Measurements from ENCODE around the gene NUP85. TPM values are rescaled to one million over a fixed set of nuclear protein-coding genes. Genes with fewer than 3 reads are reported as not detected.
"Not testable (repeated sequence)": the region's sequence is repeated elsewhere in the genome, so short reads cannot be mapped to it uniquely, and the experiment has no call there.

NUP85 gene
- total RNA-seq, 2 experiments from 2014 or later: 129 to 219 TPM

DNA sequence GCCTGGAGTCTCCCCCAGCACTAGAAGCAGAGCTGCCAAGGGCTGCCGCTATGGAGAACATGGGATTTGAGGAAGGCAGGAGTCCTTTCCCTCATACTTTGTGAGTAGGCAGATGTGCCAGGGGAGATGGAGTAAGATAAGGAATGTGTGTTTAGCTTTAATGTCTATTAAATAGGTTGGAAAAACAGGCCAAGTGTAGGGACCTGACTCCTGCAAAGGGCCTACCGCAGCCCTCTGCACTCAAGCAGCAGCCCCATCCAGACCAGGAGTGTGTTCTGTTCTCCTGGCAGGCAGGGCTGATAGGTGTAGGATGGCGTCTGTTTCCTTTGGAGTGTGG lies 67.3 kb downstream of the NUP85 start:
- intact Hi-C loops (cut with micrococcal nuclease; ENCODE audit: unreplicated experiment): loop anchor here (10.0 kb wide), 1 partner anchor 512 kb away; the partner anchor contains the start of gene UNK

DNA sequence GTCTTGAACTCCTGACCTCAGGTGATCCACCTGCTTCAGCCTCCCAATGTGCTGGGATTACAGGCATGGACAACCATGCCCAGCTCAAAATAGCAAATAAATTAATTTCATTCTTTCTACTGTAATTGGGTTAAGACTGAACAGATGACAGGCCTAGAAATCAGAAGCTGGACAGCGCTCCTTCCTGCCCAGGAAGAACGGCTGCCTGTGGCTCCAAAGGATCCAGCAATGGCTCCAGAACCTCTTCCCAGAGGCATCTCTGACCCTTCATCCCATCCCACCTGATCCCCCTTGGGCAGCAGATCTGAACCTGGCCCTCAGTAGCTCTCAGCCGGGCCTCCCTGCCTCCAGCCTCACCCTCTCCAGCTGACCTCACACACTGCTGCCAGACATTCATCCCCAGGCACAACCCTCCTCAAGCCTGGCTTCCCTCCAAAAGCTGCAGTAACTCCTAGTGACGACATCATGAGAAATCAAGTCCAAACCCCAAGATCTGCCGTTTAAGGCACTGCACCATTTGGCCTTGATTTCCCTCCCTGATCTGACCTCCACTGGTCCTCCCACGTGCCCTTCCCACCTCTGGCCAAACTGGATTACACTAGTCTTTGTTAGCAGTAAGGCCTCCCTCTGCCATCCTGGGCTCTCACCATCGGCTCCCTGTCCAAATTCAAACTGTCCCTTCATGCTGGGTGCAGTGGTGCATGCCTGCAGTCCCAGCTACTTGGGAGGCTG lies 68.7 kb downstream of the NUP85 start:
- H3K4me1 ChIP-seq (ENCODE audit: insufficient read depth, low read length, poor library complexity, severe bottlenecking): peaks cover 33% of the 10 kb centered on the region
- ChIA-PET POLR2A (interaction anchor here (1.1 to 2.4 kb wide), 5 partner anchors 11 to 75 kb away, joined by 3 to 7 read pairs (median 3); partner anchors contain the start of genes NUP85 and SLC25A19), CTCF (ENCODE audit: unreplicated experiment) (no interaction called here)
- H3K36me3 ChIP-seq (ENCODE audit: insufficient read depth, low read length): peaks cover 63% of the 10 kb centered on the region
- no peak overlapping the region for H3K4me3 ChIP-seq (ENCODE audit: low read depth, low read length, poor library complexity, severe bottlenecking)
- intact Hi-C loops (cut with micrococcal nuclease; ENCODE audit: unreplicated experiment): loop anchor here (10.0 kb wide), 1 partner anchor 511 kb away; the partner anchor contains the start of gene UNK
- BruUV-seq (replicated peaks): no TSS peak
- TF ChIP-seq EZH2phosphoT487 (IDR thresholded peaks at IDR 0.05; ENCODE audit: borderline replicate concordance, low read depth, low read length): no peak
- H2AFZ ChIP-seq (ENCODE audit: low read length): no peak overlapping the region
- no peaks in the 10 kb centered on the region for H4K20me1 ChIP-seq (ENCODE audit: insufficient read depth, low read length)
- no peaks in the 10 kb centered on the region for H3K9me2 ChIP-seq (ENCODE audit: insufficient read depth, low read length)
- H3K79me2 ChIP-seq (ENCODE audit: insufficient read depth, low read depth, low read length): peaks cover 23% of the 10 kb centered on the region; the same call in 1 of the 2 replicates
- H3K27ac ChIP-seq (ENCODE audit: low read depth, low read length, poor library complexity, severe bottlenecking): no peak overlapping the region
- no peaks in the 10 kb centered on the region for H3K9me3 ChIP-seq (ENCODE audit: low read length)
- H3K4me2 ChIP-seq (ENCODE audit: low read length): no peak overlapping the region
- no peak for DNase-seq (ENCODE audit: low spot score)

More for the DNA sequence above, 67.3 kb downstream of the NUP85 start:
- H4K20me1 ChIP-seq (ENCODE audit: insufficient read depth, low read length): no peaks in the 10 kb centered on the region
- no peak overlapping the region for H2AFZ ChIP-seq (ENCODE audit: low read length)
- H3K36me3 ChIP-seq (ENCODE audit: insufficient read depth, low read length): peaks cover 53% of the 10 kb centered on the region
- peaks cover 38% of the 10 kb centered on the region for H3K4me1 ChIP-seq (ENCODE audit: insufficient read depth, low read length, poor library complexity, severe bottlenecking)
- peaks cover 25% of the 10 kb centered on the region; the same call in 1 of the 2 replicates for H3K79me2 ChIP-seq (ENCODE audit: insufficient read depth, low read depth, low read length)
- DNase-seq (ENCODE audit: low spot score): peak; percentile 33
- TF ChIP-seq EZH2phosphoT487 (IDR thresholded peaks at IDR 0.05; ENCODE audit: borderline replicate concordance, low read depth, low read length): no peak
- no peak for TF ChIP-seq CTCF (conservative IDR thresholded peaks at IDR 0.05; ENCODE audit: low read length)
- no peaks in the 10 kb centered on the region for H3K9me2 ChIP-seq (ENCODE audit: insufficient read depth, low read length)
- H3K27ac ChIP-seq (ENCODE audit: low read depth, low read length, poor library complexity, severe bottlenecking): peak overlapping the region; percentile 77
- H3K9me3 ChIP-seq (ENCODE audit: low read length): no peaks in the 10 kb centered on the region
- H3K4me2 ChIP-seq (ENCODE audit: low read length): peak overlapping the region; percentile 83
- BruUV-seq (replicated peaks): no TSS peak
- ChIA-PET CTCF (ENCODE audit: unreplicated experiment) (interaction anchor here (0.6 to 1.5 kb wide), 4 partner anchors 16 to 142 kb away, joined by 3 to 7 read pairs (median 4); partner anchors contain the start of gene SLC25A19), POLR2A (interaction anchor here (1.4 to 4.6 kb wide), 3 partner anchors 10 to 16 kb away, joined by 3 to 59 read pairs (median 7); partner anchors contain the start of genes GGA3, MRPS7 and SLC25A19)
- H3K4me3 ChIP-seq (ENCODE audit: low read depth, low read length, poor library complexity, severe bottlenecking): peak overlapping the region; percentile 90

- intact Hi-C loops (cut with micrococcal nuclease; ENCODE audit: unreplicated experiment): loop anchor here (10.0 kb wide), 1 partner anchor 507 kb away; the partner anchor contains the start of gene UNK
- H3K9me3 ChIP-seq (ENCODE audit: low read length): no peaks in the 10 kb centered on the region
- H3K9me2 ChIP-seq (ENCODE audit: insufficient read depth, low read length): no peaks in the 10 kb centered on the region
- no peak for DNase-seq (ENCODE audit: low spot score)
- ChIA-PET CTCF (ENCODE audit: unreplicated experiment) (interaction anchor here (0.6 kb wide), 1 partner anchor 15 kb away, joined by 3 read pairs; no protein-coding TSS in a partner anchor), POLR2A (interaction anchor here (1.0 to 2.4 kb wide), 2 partner anchors 12 to 15 kb away, joined by 4 to 8 read pairs; partner anchors contain the start of genes MRPS7 and SLC25A19)
- peaks cover 2% of the 10 kb centered on the region; the same call in 1 of the 2 replicates for H3K79me2 ChIP-seq (ENCODE audit: insufficient read depth, low read depth, low read length)
- peaks cover 91% of the 10 kb centered on the region for H3K36me3 ChIP-seq (ENCODE audit: insufficient read depth, low read length)
- H2AFZ ChIP-seq (ENCODE audit: low read length): no peak overlapping the region
- BruUV-seq (replicated peaks): no TSS peak
- H4K20me1 ChIP-seq (ENCODE audit: insufficient read depth, low read length): no peaks in the 10 kb centered on the region
- no peak overlapping the region for H3K4me3 ChIP-seq (ENCODE audit: low read depth, low read length, poor library complexity, severe bottlenecking)
- TF ChIP-seq CTCF (conservative IDR thresholded peaks at IDR 0.05; ENCODE audit: low read length): no peak
- TF ChIP-seq EZH2phosphoT487 (IDR thresholded peaks at IDR 0.05; ENCODE audit: borderline replicate concordance, low read depth, low read length): no peak
- H3K27ac ChIP-seq (ENCODE audit: low read depth, low read length, poor library complexity, severe bottlenecking): no peak overlapping the region
- peaks cover 13% of the 10 kb centered on the region for H3K4me1 ChIP-seq (ENCODE audit: insufficient read depth, low read length, poor library complexity, severe bottlenecking)
- H3K4me2 ChIP-seq (ENCODE audit: low read length): no peak overlapping the region
Measured at GRCh38 chr17:75277664-75278071, 72.2 kb downstream of the NUP85 start.

DNA sequence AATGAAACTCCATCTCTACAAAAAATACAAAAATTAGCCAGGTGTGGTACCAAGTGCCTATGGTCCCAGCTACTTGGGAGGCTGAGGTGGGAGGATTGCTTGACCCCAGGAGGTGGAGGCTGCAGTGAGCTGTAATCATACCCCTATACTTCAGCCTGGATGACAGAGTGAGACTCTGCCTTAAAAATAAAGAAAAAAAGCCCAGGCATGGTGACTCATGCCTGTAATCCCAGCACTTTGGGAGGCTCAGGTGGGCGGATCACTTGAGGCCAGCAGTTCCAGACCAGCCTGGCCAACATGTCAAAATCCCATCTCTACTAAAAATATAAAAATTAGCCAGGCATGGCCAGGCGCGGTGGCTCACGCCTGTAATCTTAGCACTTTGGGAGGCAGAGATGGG lies 74.7 kb downstream of the NUP85 start:
- H3K9me2 ChIP-seq (ENCODE audit: insufficient read depth, low read length); H3K27ac ChIP-seq (ENCODE audit: low read depth, low read length, poor library complexity, severe bottlenecking); intact Hi-C loops (cut with micrococcal nuclease; ENCODE audit: unreplicated experiment); H3K79me2 ChIP-seq (ENCODE audit: insufficient read depth, low read depth, low read length); H3K4me2 ChIP-seq (ENCODE audit: low read length); H3K4me3 ChIP-seq (ENCODE audit: low read depth, low read length, poor library complexity, severe bottlenecking); H3K9me3 ChIP-seq (ENCODE audit: low read length); DNase-seq (ENCODE audit: low spot score); H2AFZ ChIP-seq (ENCODE audit: low read length); H4K20me1 ChIP-seq (ENCODE audit: insufficient read depth, low read length); H3K4me1 ChIP-seq (ENCODE audit: insufficient read depth, low read length, poor library complexity, severe bottlenecking); BruUV-seq (replicated peaks): not testable (repeated sequence)
- ChIA-PET CTCF (ENCODE audit: unreplicated experiment) (interaction anchor here (1.0 kb wide), 1 partner anchor 18 kb away, joined by 3 read pairs; the partner anchor contains the start of gene MRPS7), POLR2A (interaction anchor here (1.1 to 1.6 kb wide), 4 partner anchors 9 to 126 kb away, joined by 3 to 6 read pairs (median 4); partner anchors contain the start of gene SLC25A19)
- H3K36me3 ChIP-seq (ENCODE audit: insufficient read depth, low read length): peaks cover 90% of the 10 kb centered on the region
